ENCODE measurements around the gene KMO.

KMO gene

GRCh38 chr1:241638099-241638682 is 106.0 kb downstream of the KMO start:
- H3K4me1 ChIP-seq (ENCODE audit: control insufficient read depth, insufficient read depth, low read length, unreplicated experiment) = peaks cover 34% of the 10 kb centered on the region
- peaks cover 26% of the 10 kb centered on the region for H3K36me3 ChIP-seq (ENCODE audit: insufficient read depth, low read length)
- H2AFZ ChIP-seq (ENCODE audit: low read length, unreplicated experiment) = no peak overlapping the region
- H3K27ac ChIP-seq (ENCODE audit: low read depth, low read length) = no peak overlapping the region
- H3K79me2 ChIP-seq (ENCODE audit: control insufficient read depth, insufficient read depth, low read length, unreplicated experiment) = peaks cover 52% of the 10 kb centered on the region
- no peaks in the 10 kb centered on the region for H3K27me3 ChIP-seq (ENCODE audit: insufficient read depth, low read length)
- peak overlapping the region; percentile 98 for H3K4me3 ChIP-seq (ENCODE audit: low read depth, low read length)

- Histone ChIP-seq H3K79me2 (ENCODE audit: control insufficient read depth, insufficient read depth, low read length, unreplicated experiment) (peaks cover 50% of the 10 kb centered on the region), H2AFZ (ENCODE audit: low read length, unreplicated experiment) (peak overlapping the region; percentile 16), H3K4me1 (ENCODE audit: control insufficient read depth, insufficient read depth, low read length, unreplicated experiment) (peaks cover 34% of the 10 kb centered on the region), H3K36me3 (ENCODE audit: insufficient read depth, low read length) (peaks cover 21% of the 10 kb centered on the region), H3K4me3 (ENCODE audit: low read depth, low read length) (peak overlapping the region; percentile 98), H3K27ac (ENCODE audit: low read depth, low read length) (0 out of 2 replicates have a peak overlapping the region, but pooled peaks have one; percentile 0), H3K27me3 (ENCODE audit: insufficient read depth, low read length) (no peaks in the 10 kb centered on the region)
Measured at GRCh38 chr1:241638909-241639622, 106.9 kb downstream of the KMO start.

- H3K4me1 ChIP-seq (ENCODE audit: control insufficient read depth, insufficient read depth, low read length, unreplicated experiment) = peaks cover 34% of the 10 kb centered on the region
- H3K36me3 ChIP-seq (ENCODE audit: insufficient read depth, low read length) = peaks cover 17% of the 10 kb centered on the region
- H3K4me3 ChIP-seq (ENCODE audit: low read depth, low read length) = peak overlapping the region; percentile 98
- H3K79me2 ChIP-seq (ENCODE audit: control insufficient read depth, insufficient read depth, low read length, unreplicated experiment) = peaks cover 43% of the 10 kb centered on the region
- H3K27me3 ChIP-seq (ENCODE audit: insufficient read depth, low read length) = no peaks in the 10 kb centered on the region
- H2AFZ ChIP-seq (ENCODE audit: low read length, unreplicated experiment) = peak overlapping the region; percentile 98
- 0 out of 2 replicates have a peak overlapping the region, but pooled peaks have one; percentile 16 for H3K27ac ChIP-seq (ENCODE audit: low read depth, low read length)
Measured at GRCh38 chr1:241639623-241640148, 107.5 kb downstream of the KMO start.

GRCh38 chr1:241640149-241640866 is 108.1 kb downstream of the KMO start, which contains the start of the genes CHML and OPN3:
Gene CHML, minus strand, starts transcription at chr1:241640369. Its CDS starts 4,603 bp downstream, at chr1:241635766.
Gene OPN3, minus strand, starts transcription at chr1:241640369. Its CDS starts 115 bp downstream, at chr1:241640254.
- Histone ChIP-seq H3K27me3 (ENCODE audit: insufficient read depth, low read length) (no peaks in the 10 kb centered on the region), H3K36me3 (ENCODE audit: insufficient read depth, low read length) (peaks cover 11% of the 10 kb centered on the region), H2AFZ (ENCODE audit: low read length, unreplicated experiment) (peak within 1 kb of the TSS; percentile 98), H3K27ac (ENCODE audit: low read depth, low read length) (peak within 1 kb of the TSS; percentile 75), H3K4me1 (ENCODE audit: control insufficient read depth, insufficient read depth, low read length, unreplicated experiment) (peaks cover 34% of the 10 kb centered on the region), H3K4me3 (ENCODE audit: low read depth, low read length) (peak within 1 kb of the TSS; percentile 98), H3K79me2 (ENCODE audit: control insufficient read depth, insufficient read depth, low read length, unreplicated experiment) (peaks cover 41% of the 10 kb centered on the region)

- peak overlapping the region; percentile 75 for H3K27ac ChIP-seq (ENCODE audit: low read depth, low read length)
- peaks cover 34% of the 10 kb centered on the region for H3K4me1 ChIP-seq (ENCODE audit: control insufficient read depth, insufficient read depth, low read length, unreplicated experiment)
- no peaks in the 10 kb centered on the region for H3K27me3 ChIP-seq (ENCODE audit: insufficient read depth, low read length)
- H3K79me2 ChIP-seq (ENCODE audit: control insufficient read depth, insufficient read depth, low read length, unreplicated experiment) = peaks cover 34% of the 10 kb centered on the region
- 0 out of 2 replicates have a peak, but pooled peaks cover 4% of the 10 kb centered on the region for H3K36me3 ChIP-seq (ENCODE audit: insufficient read depth, low read length)
- peak overlapping the region; percentile 93 for H2AFZ ChIP-seq (ENCODE audit: low read length, unreplicated experiment)
- H3K4me3 ChIP-seq (ENCODE audit: low read depth, low read length) = peak overlapping the region; percentile 98
Measured at GRCh38 chr1:241640867-241641622, 108.9 kb downstream of the KMO start.

- Histone ChIP-seq H3K79me2 (ENCODE audit: control insufficient read depth, insufficient read depth, low read length, unreplicated experiment) (peaks cover 25% of the 10 kb centered on the region), H3K4me1 (ENCODE audit: control insufficient read depth, insufficient read depth, low read length, unreplicated experiment) (peaks cover 31% of the 10 kb centered on the region), H3K27me3 (ENCODE audit: insufficient read depth, low read length) (no peaks in the 10 kb centered on the region), H3K4me3 (ENCODE audit: low read depth, low read length) (no peak overlapping the region), H2AFZ (ENCODE audit: low read length, unreplicated experiment) (no peak overlapping the region), H3K36me3 (ENCODE audit: insufficient read depth, low read length) (no peaks in the 10 kb centered on the region), H3K27ac (ENCODE audit: low read depth, low read length) (peak overlapping the region; percentile 75)
Measured at GRCh38 chr1:241641773-241642592, 109.8 kb downstream of the KMO start.

- no peak overlapping the region for H3K27ac ChIP-seq (ENCODE audit: low read depth, low read length)
Measured at GRCh38 chr1:241642593-241642944, 110.4 kb downstream of the KMO start.

GRCh38 chr1:241644259-241644658 is 112.1 kb downstream of the KMO start:
- peaks cover 13% of the 10 kb centered on the region for H3K4me1 ChIP-seq (ENCODE audit: control insufficient read depth, insufficient read depth, low read length, unreplicated experiment)
- H3K79me2 ChIP-seq (ENCODE audit: control insufficient read depth, insufficient read depth, low read length, unreplicated experiment) = peaks cover 2% of the 10 kb centered on the region
- no peak overlapping the region for H3K4me3 ChIP-seq (ENCODE audit: low read depth, low read length)
- H3K36me3 ChIP-seq (ENCODE audit: insufficient read depth, low read length) = no peaks in the 10 kb centered on the region
- H3K27me3 ChIP-seq (ENCODE audit: insufficient read depth, low read length) = no peaks in the 10 kb centered on the region
- H2AFZ ChIP-seq (ENCODE audit: low read length, unreplicated experiment) = no peak overlapping the region
- no peak overlapping the region for H3K27ac ChIP-seq (ENCODE audit: low read depth, low read length)

More at GRCh38 chr1:241642593-241642944, 110.4 kb downstream of the KMO start:
- Histone ChIP-seq H3K79me2 (ENCODE audit: control insufficient read depth, insufficient read depth, low read length, unreplicated experiment) (peaks cover 19% of the 10 kb centered on the region), H3K27me3 (ENCODE audit: insufficient read depth, low read length) (no peaks in the 10 kb centered on the region), H3K4me3 (ENCODE audit: low read depth, low read length) (no peak overlapping the region), H2AFZ (ENCODE audit: low read length, unreplicated experiment) (no peak overlapping the region), H3K4me1 (ENCODE audit: control insufficient read depth, insufficient read depth, low read length, unreplicated experiment) (peaks cover 25% of the 10 kb centered on the region), H3K36me3 (ENCODE audit: insufficient read depth, low read length) (no peaks in the 10 kb centered on the region)

- peaks cover 13% of the 10 kb centered on the region for H3K4me1 ChIP-seq (ENCODE audit: control insufficient read depth, insufficient read depth, low read length, unreplicated experiment)
- no peak overlapping the region for H3K27ac ChIP-seq (ENCODE audit: low read depth, low read length)
- H2AFZ ChIP-seq (ENCODE audit: low read length, unreplicated experiment) = no peak overlapping the region
- no peaks in the 10 kb centered on the region for H3K79me2 ChIP-seq (ENCODE audit: control insufficient read depth, insufficient read depth, low read length, unreplicated experiment)
- no peak overlapping the region for H3K4me3 ChIP-seq (ENCODE audit: low read depth, low read length)
- H3K27me3 ChIP-seq (ENCODE audit: insufficient read depth, low read length) = no peaks in the 10 kb centered on the region
- H3K36me3 ChIP-seq (ENCODE audit: insufficient read depth, low read length) = no peaks in the 10 kb centered on the region
Measured at GRCh38 chr1:241645199-241645598, 113.0 kb downstream of the KMO start.

Data from ACC112 (cell line).